WTC11 (cell line): Measurements from ENCODE around the gene CPSF4. TPM values are rescaled to one million over a fixed set of nuclear protein-coding genes. Genes with fewer than 3 reads are reported as not detected.

Source experiments
- ATAC-seq: fragments of 200-7000 bp; cut with Tn5 transposase; 2 replicates; pipeline ENCODE4 v1.10.0; 2021; ENCODE audit warnings: mild to moderate bottlenecking, moderate library complexity
- CTCF ChIA-PET: fragments of 300-600 bp; sonication (Branson Sonifier 250); formaldehyde crosslinking; loops from one replicate; lab custom pipeline; 2021; ENCODE audit warnings: antibody characterized with exemption; lab: Charles Lee
- POLR2A ChIA-PET: fragments of 350-600 bp; sonication (Branson Sonifier 250); formaldehyde crosslinking; loops from one replicate; lab custom pipeline; 2021; ENCODE audit warnings: antibody characterized with exemption; lab: Charles Lee
- DNase-seq: peaks from one replicate; pipeline ENCODE4 v3.0.0; 2021; ENCODE audit warnings: low spot score
- H3K27ac Mint-ChIP-seq: 2 replicates; pipeline ENCODE4 v1.8.0; 2021; ENCODE audit warnings: mixed read lengths
- H3K27me3 Mint-ChIP-seq: 2 replicates; pipeline ENCODE4 v1.8.0; 2021; ENCODE audit warnings: low read depth, mild to moderate bottlenecking, moderate library complexity, mixed read lengths
- H3K36me3 Mint-ChIP-seq: 2 replicates; pipeline ENCODE4 v1.8.0; 2021; ENCODE audit warnings: mixed read lengths
- H3K4me1 Mint-ChIP-seq: 2 replicates; pipeline ENCODE4 v1.8.0; 2022; ENCODE audit warnings: mixed read lengths
- H3K4me3 Mint-ChIP-seq: 2 replicates; pipeline ENCODE4 v1.8.0; 2021; ENCODE audit warnings: mild to moderate bottlenecking, moderate library complexity, mixed read lengths
- H3K9me3 Mint-ChIP-seq: 2 replicates; pipeline ENCODE4 v1.8.0; 2021; ENCODE audit warnings: mixed read lengths
- EMX1 ChIP-seq: fragments of 250-450 bp; sonication (Bioruptor Pico); IDR thresholded peaks from 2 replicates; pipeline ENCODE4 v1.8.0; 2021; ENCODE audit warnings: mild to moderate bottlenecking
- FOXJ3 ChIP-seq: sonication (generic); formaldehyde crosslinking; IDR thresholded peaks from 2 replicates; pipeline ENCODE4 v1.9.0; 2021; ENCODE audit warnings: missing genetic modification reagents, mild to moderate bottlenecking, borderline replicate concordance
- JAZF1 ChIP-seq: fragments of 250-450 bp; sonication (Bioruptor Pico); IDR thresholded peaks from 2 replicates; pipeline ENCODE4 v1.9.0; 2021; ENCODE audit warnings: moderate library complexity, mild to moderate bottlenecking, inconsistent platforms
- KAT7 ChIP-seq: sonication (generic); formaldehyde crosslinking; IDR thresholded peaks from 2 replicates; pipeline ENCODE4 v1.8.1; 2023; ENCODE audit warnings: missing genetic modification reagents, mild to moderate bottlenecking, borderline replicate concordance
- NFATC4 ChIP-seq: fragments of 250-450 bp; sonication (Bioruptor Pico); IDR thresholded peaks from 2 replicates; pipeline ENCODE4 v1.9.0; 2021; ENCODE audit warnings: mild to moderate bottlenecking
- NFYB ChIP-seq: sonication (generic); formaldehyde crosslinking; conservative IDR thresholded peaks from 2 replicates; pipeline ENCODE4 v1.8.0; 2022; ENCODE audit warnings: low read depth, missing genetic modification reagents
- NR1H2 ChIP-seq: sonication (generic); formaldehyde crosslinking; IDR thresholded peaks from 2 replicates; pipeline ENCODE4 v1.9.0; 2021; ENCODE audit warnings: mild to moderate bottlenecking, moderate library complexity, missing genetic modification reagents
- RELA ChIP-seq: sonication (generic); formaldehyde crosslinking; IDR thresholded peaks from 2 replicates; pipeline ENCODE4 v1.8.1; 2022; ENCODE audit warnings: missing genetic modification reagents, mild to moderate bottlenecking, borderline replicate concordance
- SMAD4 ChIP-seq: sonication (generic); formaldehyde crosslinking; IDR thresholded peaks from 2 replicates; pipeline ENCODE4 v1.8.0; 2022; ENCODE audit warnings: mild to moderate bottlenecking, missing genetic modification reagents
- SOX15 ChIP-seq: fragments of 250-450 bp; sonication (Bioruptor Pico); IDR thresholded peaks from 2 replicates; pipeline ENCODE4 v1.9.0; 2021; ENCODE audit warnings: mild to moderate bottlenecking
- ZNF423 ChIP-seq: fragments of 250-450 bp; sonication (Bioruptor Pico); IDR thresholded peaks from 2 replicates; pipeline ENCODE4 v2.1.2; 2022; ENCODE audit warnings: mild to moderate bottlenecking, moderate library complexity
- ZNF671 ChIP-seq: fragments of 250-450 bp; sonication (Bioruptor Pico); IDR thresholded peaks from 2 replicates; pipeline ENCODE4 v1.8.0; 2021; ENCODE audit warnings: mild to moderate bottlenecking
- total RNA-seq: library from RNA; stranded (reverse); gene quantifications from 3 replicates; pipeline ENCODE4 v1.2.3, GENCODE V29; 2021
- TF ChIP-seq, protein P1 (sequence below): fragments of 250-450 bp; sonication (Bioruptor Pico); IDR thresholded peaks from 2 replicates; pipeline ENCODE4 v1.9.0; 2021; ENCODE audit warnings: mild to moderate bottlenecking
- TF ChIP-seq, protein P2 (sequence below): sonication (generic); formaldehyde crosslinking; IDR thresholded peaks from 2 replicates; pipeline ENCODE4 v1.8.0; 2023; ENCODE audit warnings: mild to moderate bottlenecking, missing genetic modification reagents
- TF ChIP-seq, protein P3 (sequence below): fragments of 200-600 bp; IDR thresholded peaks from 2 replicates; pipeline ENCODE4 v1.8.0; 2022; ENCODE audit warnings: antibody characterized with exemption
- TF ChIP-seq, protein P4 (sequence below): sonication (generic); formaldehyde crosslinking; IDR thresholded peaks from 2 replicates; pipeline ENCODE4 v1.8.1; 2022; ENCODE audit warnings: low read depth, mild to moderate bottlenecking, moderate library complexity, missing genetic modification reagents, borderline replicate concordance
- TF ChIP-seq, protein P5 (sequence below): fragments of 250-450 bp; sonication (Bioruptor Pico); IDR thresholded peaks from 2 replicates; pipeline ENCODE4 v1.8.0; 2021; ENCODE audit warnings: mild to moderate bottlenecking
- TF ChIP-seq, protein P6 (sequence below): sonication (generic); formaldehyde crosslinking; IDR thresholded peaks from 2 replicates; pipeline ENCODE4 v1.8.1; 2022; ENCODE audit warnings: low read depth, missing genetic modification reagents, borderline replicate concordance
- TF ChIP-seq, protein P7 (sequence below): fragments of 250-450 bp; sonication (Bioruptor Pico); conservative IDR thresholded peaks from 2 replicates; pipeline ENCODE4 v1.9.0; 2021; ENCODE audit warnings: mild to moderate bottlenecking
- TF ChIP-seq, protein P8 (sequence below): sonication (generic); formaldehyde crosslinking; IDR thresholded peaks from 2 replicates; pipeline ENCODE4 v1.8.0; 2022; ENCODE audit warnings: mild to moderate bottlenecking, missing genetic modification reagents
- TF ChIP-seq, protein P9 (sequence below): fragments of 250-450 bp; sonication (Bioruptor Pico); IDR thresholded peaks from 2 replicates; pipeline ENCODE4 v1.9.0; 2021; ENCODE audit warnings: moderate library complexity, mild to moderate bottlenecking, inconsistent platforms, borderline replicate concordance
- TF ChIP-seq, protein P10 (sequence below): sonication (generic); formaldehyde crosslinking; IDR thresholded peaks from 2 replicates; pipeline ENCODE4 v1.8.0; 2022; ENCODE audit warnings: mild to moderate bottlenecking, missing genetic modification reagents

Gene CPSF4
- total RNA-seq, 1 experiment from 2014 or later, result 109 TPM

DNA sequence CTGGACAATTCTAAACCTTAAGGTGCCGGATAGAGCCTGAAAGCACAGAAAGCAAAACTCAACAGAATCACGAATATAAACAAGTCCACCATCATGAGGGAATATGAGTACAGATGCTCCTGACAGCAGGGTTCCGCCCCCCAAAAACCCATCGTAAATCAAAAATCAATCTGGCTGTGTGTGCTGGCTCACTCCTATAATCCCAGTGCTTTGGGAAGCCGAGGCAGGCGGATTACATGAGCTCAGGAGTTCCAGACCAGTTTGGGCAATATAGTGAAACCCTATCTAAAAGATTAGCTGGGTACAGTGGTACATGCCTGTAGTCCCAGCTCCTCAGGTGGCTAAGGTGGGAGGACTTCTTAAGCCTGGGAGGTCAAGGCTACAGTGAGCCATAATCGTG lies 17.8 kb upstream of the CPSF4 start:
- Mint-ChIP-seq H3K27ac (no peak overlapping the region), H3K9me3 (no peaks in the 10 kb centered on the region), H3K27me3 (no peaks in the 10 kb centered on the region; the same call in 1 of the 2 replicates), H3K4me3 (no peak overlapping the region), H3K36me3 (peaks cover 70% of the 10 kb centered on the region), H3K4me1 (peaks cover 9% of the 10 kb centered on the region)
- TF ChIP-seq RELA (CRISPR knock-in tag), result no peak
- no peak for TF ChIP-seq NFATC4 (CRISPR knock-in tag)
- TF ChIP-seq SMAD4, result no peak
- TF ChIP-seq ZNF671 (CRISPR knock-in tag), result no peak
- TF ChIP-seq, protein P1, sequence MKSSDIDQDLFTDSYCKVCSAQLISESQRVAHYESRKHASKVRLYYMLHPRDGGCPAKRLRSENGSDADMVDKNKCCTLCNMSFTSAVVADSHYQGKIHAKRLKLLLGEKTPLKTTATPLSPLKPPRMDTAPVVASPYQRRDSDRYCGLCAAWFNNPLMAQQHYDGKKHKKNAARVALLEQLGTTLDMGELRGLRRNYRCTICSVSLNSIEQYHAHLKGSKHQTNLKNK (CRISPR knock-in tag), result no peak
- TF ChIP-seq, protein P2, sequence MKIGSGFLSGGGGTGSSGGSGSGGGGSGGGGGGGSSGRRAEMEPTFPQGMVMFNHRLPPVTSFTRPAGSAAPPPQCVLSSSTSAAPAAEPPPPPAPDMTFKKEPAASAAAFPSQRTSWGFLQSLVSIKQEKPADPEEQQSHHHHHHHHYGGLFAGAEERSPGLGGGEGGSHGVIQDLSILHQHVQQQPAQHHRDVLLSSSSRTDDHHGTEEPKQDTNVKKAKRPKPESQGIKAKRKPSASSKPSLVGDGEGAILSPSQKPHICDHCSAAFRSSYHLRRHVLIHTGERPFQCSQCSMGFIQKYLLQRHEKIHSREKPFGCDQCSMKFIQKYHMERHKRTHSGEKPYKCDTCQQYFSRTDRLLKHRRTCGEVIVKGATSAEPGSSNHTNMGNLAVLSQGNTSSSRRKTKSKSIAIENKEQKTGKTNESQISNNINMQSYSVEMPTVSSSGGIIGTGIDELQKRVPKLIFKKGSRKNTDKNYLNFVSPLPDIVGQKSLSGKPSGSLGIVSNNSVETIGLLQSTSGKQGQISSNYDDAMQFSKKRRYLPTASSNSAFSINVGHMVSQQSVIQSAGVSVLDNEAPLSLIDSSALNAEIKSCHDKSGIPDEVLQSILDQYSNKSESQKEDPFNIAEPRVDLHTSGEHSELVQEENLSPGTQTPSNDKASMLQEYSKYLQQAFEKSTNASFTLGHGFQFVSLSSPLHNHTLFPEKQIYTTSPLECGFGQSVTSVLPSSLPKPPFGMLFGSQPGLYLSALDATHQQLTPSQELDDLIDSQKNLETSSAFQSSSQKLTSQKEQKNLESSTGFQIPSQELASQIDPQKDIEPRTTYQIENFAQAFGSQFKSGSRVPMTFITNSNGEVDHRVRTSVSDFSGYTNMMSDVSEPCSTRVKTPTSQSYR (CRISPR knock-in tag), result no peak
- no peak for TF ChIP-seq FOXJ3 (CRISPR knock-in tag)
- no peak for TF ChIP-seq SOX15 (CRISPR knock-in tag)
- TF ChIP-seq, protein P3, sequence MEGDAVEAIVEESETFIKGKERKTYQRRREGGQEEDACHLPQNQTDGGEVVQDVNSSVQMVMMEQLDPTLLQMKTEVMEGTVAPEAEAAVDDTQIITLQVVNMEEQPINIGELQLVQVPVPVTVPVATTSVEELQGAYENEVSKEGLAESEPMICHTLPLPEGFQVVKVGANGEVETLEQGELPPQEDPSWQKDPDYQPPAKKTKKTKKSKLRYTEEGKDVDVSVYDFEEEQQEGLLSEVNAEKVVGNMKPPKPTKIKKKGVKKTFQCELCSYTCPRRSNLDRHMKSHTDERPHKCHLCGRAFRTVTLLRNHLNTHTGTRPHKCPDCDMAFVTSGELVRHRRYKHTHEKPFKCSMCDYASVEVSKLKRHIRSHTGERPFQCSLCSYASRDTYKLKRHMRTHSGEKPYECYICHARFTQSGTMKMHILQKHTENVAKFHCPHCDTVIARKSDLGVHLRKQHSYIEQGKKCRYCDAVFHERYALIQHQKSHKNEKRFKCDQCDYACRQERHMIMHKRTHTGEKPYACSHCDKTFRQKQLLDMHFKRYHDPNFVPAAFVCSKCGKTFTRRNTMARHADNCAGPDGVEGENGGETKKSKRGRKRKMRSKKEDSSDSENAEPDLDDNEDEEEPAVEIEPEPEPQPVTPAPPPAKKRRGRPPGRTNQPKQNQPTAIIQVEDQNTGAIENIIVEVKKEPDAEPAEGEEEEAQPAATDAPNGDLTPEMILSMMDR, result no peak
- TF ChIP-seq, protein P4, sequence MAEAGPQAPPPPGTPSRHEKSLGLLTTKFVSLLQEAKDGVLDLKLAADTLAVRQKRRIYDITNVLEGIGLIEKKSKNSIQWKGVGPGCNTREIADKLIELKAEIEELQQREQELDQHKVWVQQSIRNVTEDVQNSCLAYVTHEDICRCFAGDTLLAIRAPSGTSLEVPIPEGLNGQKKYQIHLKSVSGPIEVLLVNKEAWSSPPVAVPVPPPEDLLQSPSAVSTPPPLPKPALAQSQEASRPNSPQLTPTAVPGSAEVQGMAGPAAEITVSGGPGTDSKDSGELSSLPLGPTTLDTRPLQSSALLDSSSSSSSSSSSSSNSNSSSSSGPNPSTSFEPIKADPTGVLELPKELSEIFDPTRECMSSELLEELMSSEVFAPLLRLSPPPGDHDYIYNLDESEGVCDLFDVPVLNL (CRISPR knock-in tag), result no peak
- no peak for TF ChIP-seq ZNF423 (CRISPR knock-in tag)
- TF ChIP-seq KAT7 (CRISPR knock-in tag), result no peak
- TF ChIP-seq, protein P5, sequence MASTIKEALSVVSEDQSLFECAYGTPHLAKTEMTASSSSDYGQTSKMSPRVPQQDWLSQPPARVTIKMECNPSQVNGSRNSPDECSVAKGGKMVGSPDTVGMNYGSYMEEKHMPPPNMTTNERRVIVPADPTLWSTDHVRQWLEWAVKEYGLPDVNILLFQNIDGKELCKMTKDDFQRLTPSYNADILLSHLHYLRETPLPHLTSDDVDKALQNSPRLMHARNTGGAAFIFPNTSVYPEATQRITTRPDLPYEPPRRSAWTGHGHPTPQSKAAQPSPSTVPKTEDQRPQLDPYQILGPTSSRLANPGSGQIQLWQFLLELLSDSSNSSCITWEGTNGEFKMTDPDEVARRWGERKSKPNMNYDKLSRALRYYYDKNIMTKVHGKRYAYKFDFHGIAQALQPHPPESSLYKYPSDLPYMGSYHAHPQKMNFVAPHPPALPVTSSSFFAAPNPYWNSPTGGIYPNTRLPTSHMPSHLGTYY (CRISPR knock-in tag), result no peak
- TF ChIP-seq, protein P6, sequence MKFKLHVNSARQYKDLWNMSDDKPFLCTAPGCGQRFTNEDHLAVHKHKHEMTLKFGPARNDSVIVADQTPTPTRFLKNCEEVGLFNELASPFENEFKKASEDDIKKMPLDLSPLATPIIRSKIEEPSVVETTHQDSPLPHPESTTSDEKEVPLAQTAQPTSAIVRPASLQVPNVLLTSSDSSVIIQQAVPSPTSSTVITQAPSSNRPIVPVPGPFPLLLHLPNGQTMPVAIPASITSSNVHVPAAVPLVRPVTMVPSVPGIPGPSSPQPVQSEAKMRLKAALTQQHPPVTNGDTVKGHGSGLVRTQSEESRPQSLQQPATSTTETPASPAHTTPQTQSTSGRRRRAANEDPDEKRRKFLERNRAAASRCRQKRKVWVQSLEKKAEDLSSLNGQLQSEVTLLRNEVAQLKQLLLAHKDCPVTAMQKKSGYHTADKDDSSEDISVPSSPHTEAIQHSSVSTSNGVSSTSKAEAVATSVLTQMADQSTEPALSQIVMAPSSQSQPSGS (CRISPR knock-in tag), result no peak
- TF ChIP-seq EMX1, result no peak
- no peak for TF ChIP-seq NFYB
- CTCF ChIA-PET, result no interaction called here
- DNase-seq (no peak), ATAC-seq (no peak)
- POLR2A ChIA-PET, result no interaction called here

DNA sequence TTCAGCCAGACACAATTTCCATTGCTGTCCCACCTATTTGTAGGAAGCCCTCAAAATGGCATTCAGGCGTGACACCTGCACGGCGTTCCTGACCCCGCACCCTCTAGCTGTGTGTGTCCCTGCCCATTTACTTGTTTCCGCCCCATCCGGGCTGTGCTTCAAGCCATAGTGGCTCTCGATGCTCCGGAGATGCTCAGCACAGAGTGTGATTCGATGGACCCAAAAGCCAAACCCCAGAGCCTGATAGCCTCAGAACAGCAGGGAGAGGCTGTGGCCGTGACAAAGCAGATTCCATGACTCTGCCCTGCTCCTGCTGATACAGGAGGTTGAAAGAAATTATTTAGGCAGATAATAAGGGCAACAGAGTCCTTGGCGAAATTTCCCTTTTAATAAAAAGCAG lies 16.6 kb upstream of the CPSF4 start:
- H3K9me3 Mint-ChIP-seq, result no peaks in the 10 kb centered on the region
- ATAC-seq (peak; percentile 11; the same call in 1 of the 2 replicates), DNase-seq (no peak)
- no peak overlapping the region for H3K4me3 Mint-ChIP-seq
- POLR2A ChIA-PET, result interaction anchor here (0.6 to 1.1 kb wide), 2 partner anchors 13 to 28 kb away, joined by 5 to 8 read pairs; partner anchors contain the start of genes BUD31 and PDAP1
- CTCF ChIA-PET, result no interaction called here
- no peaks in the 10 kb centered on the region; the same call in 1 of the 2 replicates for H3K27me3 Mint-ChIP-seq
- H3K4me1 Mint-ChIP-seq, result peaks cover 9% of the 10 kb centered on the region
- H3K27ac Mint-ChIP-seq, result peak overlapping the region; percentile 83; the same call in 1 of the 2 replicates
- peaks cover 66% of the 10 kb centered on the region for H3K36me3 Mint-ChIP-seq
- TF ChIP-seq, protein P7, sequence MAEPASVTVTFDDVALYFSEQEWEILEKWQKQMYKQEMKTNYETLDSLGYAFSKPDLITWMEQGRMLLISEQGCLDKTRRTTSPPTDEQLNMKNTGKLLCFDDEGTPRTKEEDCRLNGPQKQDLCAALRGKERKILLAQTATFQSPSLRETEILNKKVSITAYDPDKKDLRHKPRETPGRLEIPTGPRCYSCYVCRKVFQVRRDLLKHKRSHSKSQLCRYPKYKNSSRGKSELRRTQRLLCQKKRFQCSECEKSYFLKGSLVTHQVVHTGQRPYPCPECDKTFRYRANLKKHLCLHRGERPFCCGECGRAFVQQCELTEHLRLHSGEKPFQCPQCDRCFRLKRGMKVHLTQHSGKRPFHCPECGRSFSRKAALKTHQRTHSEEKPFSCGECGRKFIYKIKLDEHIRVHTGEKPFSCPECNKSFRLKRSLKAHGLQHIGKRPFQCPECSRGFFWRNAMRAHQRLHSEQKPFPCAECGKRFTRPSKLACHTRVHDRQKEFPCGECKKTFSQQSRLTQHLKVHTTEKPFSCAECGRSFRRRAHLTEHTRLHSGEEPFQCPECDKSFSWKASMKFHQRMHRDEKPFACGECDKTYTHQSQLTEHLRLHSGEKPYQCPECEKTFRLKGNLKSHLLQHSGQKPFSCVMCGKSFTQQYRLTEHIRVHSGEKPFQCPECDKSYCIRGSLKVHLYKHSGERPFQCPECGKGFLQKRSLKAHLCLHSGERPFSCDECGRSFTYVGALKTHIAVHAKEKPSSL (CRISPR knock-in tag), result no peak
- TF ChIP-seq NR1H2 (CRISPR knock-in tag) (no peak), JAZF1 (CRISPR knock-in tag) (no peak)
- TF ChIP-seq, protein P8, sequence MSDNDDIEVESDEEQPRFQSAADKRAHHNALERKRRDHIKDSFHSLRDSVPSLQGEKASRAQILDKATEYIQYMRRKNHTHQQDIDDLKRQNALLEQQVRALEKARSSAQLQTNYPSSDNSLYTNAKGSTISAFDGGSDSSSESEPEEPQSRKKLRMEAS (CRISPR knock-in tag), result no peak
- TF ChIP-seq, protein P9, sequence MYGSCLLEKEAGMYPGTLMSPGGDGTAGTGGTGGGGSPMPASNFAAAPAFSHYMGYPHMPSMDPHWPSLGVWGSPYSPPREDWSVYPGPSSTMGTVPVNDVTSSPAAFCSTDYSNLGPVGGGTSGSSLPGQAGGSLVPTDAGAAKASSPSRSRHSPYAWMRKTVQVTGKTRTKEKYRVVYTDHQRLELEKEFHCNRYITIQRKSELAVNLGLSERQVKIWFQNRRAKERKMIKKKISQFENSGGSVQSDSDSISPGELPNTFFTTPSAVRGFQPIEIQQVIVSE (CRISPR knock-in tag), result no peak
- TF ChIP-seq, protein P10, sequence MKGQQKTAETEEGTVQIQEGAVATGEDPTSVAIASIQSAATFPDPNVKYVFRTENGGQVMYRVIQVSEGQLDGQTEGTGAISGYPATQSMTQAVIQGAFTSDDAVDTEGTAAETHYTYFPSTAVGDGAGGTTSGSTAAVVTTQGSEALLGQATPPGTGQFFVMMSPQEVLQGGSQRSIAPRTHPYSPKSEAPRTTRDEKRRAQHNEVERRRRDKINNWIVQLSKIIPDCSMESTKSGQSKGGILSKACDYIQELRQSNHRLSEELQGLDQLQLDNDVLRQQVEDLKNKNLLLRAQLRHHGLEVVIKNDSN (CRISPR knock-in tag), result no peak
